Endothelial cell of umbilical vein (primary cell): ENCODE measurements around the gene CELF2. TPM values are rescaled to one million over a fixed set of nuclear protein-coding genes. Genes with fewer than 3 reads are reported as not detected.
A peak's percentile ranks its signal among the peaks of the same experiment; 100 is the strongest.

ENCODE experiments used
- BruUV-seq: library from RNA; stranded (reverse); fragments of 400-500 nt; replicated peaks from 2 replicates; lab custom pipeline; 2021; lab: Mats Ljungman, UMichigan
- CTCF ChIA-PET: fragments of 300-600, 350-600 bp; sonication (Branson Sonifier 250); formaldehyde crosslinking; loops from one replicate; lab custom pipeline; 2021; ENCODE audit warnings: antibody characterized with exemption, inconsistent platforms; lab: Charles Lee
- POLR2A ChIA-PET: fragments of 300-600, 350-600 bp; sonication (Branson Sonifier 250); formaldehyde crosslinking; loops from one replicate; lab custom pipeline; 2021; ENCODE audit warnings: antibody characterized with exemption, inconsistent platforms; lab: Charles Lee
- DNase-seq: peaks from one replicate; pipeline ENCODE4 v3.0.0-alpha.2; 2011; ENCODE audit warnings: low read depth, low spot score
- FAIRE-seq: peaks from 2 replicates; lab custom pipeline; 2011; peaks lifted over from hg19 to GRCh38; lab: Jason Lieb, UNC
- H2AFZ ChIP-seq: 2 replicates; pipeline ENCODE4 v1.6.0; 2012; ENCODE audit warnings: low read depth, low read length, control low read depth, inconsistent platforms
- H3K27ac ChIP-seq: 2 replicates; pipeline ENCODE4 v1.5.1; 2011; ENCODE audit warnings: low read depth, mild to moderate bottlenecking, control low read depth, low read length, moderate library complexity; ENCODE audit not compliant: insufficient read depth
- H3K27me3 ChIP-seq, 2 experiments: 2 replicates each; pipeline versions ENCODE4 v1.6.0 to v1.6.1; 2011; ENCODE audit warnings: low read length in 2 of 2, mixed read lengths in 1 of 2; ENCODE audit not compliant: control insufficient read depth in 2 of 2, insufficient read depth in 2 of 2
- H3K36me3 ChIP-seq, 2 experiments: 2 replicates in 1 of 2; 3 replicates in 1 of 2; pipeline ENCODE4 v1.5.1; 2011; ENCODE audit warnings: low read length in 2 of 2, mild to moderate bottlenecking in 1 of 2, moderate library complexity in 1 of 2; ENCODE audit not compliant: control insufficient read depth in 2 of 2, insufficient read depth in 2 of 2; ENCODE audit errors: extremely low read depth in 1 of 2
- H3K4me1 ChIP-seq: 3 replicates; pipeline ENCODE4 v1.5.1; 2011; ENCODE audit warnings: mild to moderate bottlenecking, low read length; ENCODE audit not compliant: control insufficient read depth, insufficient read depth; ENCODE audit errors: extremely low read depth
- H3K4me2 ChIP-seq: 2 replicates; pipeline ENCODE4 v1.6.1; 2011; ENCODE audit warnings: low read length, control low read depth, mixed read lengths; ENCODE audit not compliant: insufficient read depth
- H3K4me3 ChIP-seq, 3 experiments: fragments of 200-600 bp in 1 of 3; sonication (generic), shearing (Covaris generic) in 1 of 3; replicated peaks in 1 of 3; 2 replicates each; pipeline ENCODE4 v1.5.1; 2011 to 2016; ENCODE audit warnings: control low read depth in 3 of 3, low read length in 3 of 3, mild to moderate bottlenecking in 2 of 3, inconsistent platforms in 1 of 3, low read depth in 1 of 3, moderate library complexity in 1 of 3; ENCODE audit not compliant: insufficient read depth in 1 of 3
- H3K79me2 ChIP-seq: 2 replicates; pipeline ENCODE4 v1.6.0; 2012; ENCODE audit warnings: low read length, inconsistent platforms; ENCODE audit not compliant: control insufficient read depth, insufficient read depth
- H3K9ac ChIP-seq: replicated peaks from 2 replicates; pipeline ENCODE3; 2011; ENCODE audit warnings: low read length, control low read depth; ENCODE audit not compliant: insufficient read depth; ENCODE audit errors: extremely low read depth
- H3K9me1 ChIP-seq: replicated peaks from 3 replicates; pipeline ENCODE4 v1.6.0; 2011; ENCODE audit warnings: mild to moderate bottlenecking, low read length; ENCODE audit not compliant: control insufficient read depth, insufficient read depth; ENCODE audit errors: extremely low read depth
- H3K9me3 ChIP-seq: replicated peaks from 2 replicates; pipeline ENCODE4 v1.5.1; 2012; ENCODE audit warnings: low read length, inconsistent platforms; ENCODE audit not compliant: control insufficient read depth, insufficient read depth
- H4K20me1 ChIP-seq: replicated peaks from 2 replicates; pipeline ENCODE3; 2011; ENCODE audit warnings: mild to moderate bottlenecking, low read length; ENCODE audit not compliant: control insufficient read depth, insufficient read depth; ENCODE audit errors: extremely low read depth
- CTCF ChIP-seq, 2 donors: IDR thresholded peaks; 1 replicate in 1 of 2; 2 replicates in 1 of 2; pipeline ENCODE4 v1.5.1; 2011; ENCODE audit warnings: low read length in 2 of 2, mild to moderate bottlenecking in 2 of 2, moderate library complexity in 2 of 2, control low read depth in 1 of 2, inconsistent platforms in 1 of 2, low read depth in 1 of 2; ENCODE audit not compliant: insufficient read depth in 1 of 2; ENCODE audit errors: extremely low read depth in 1 of 2
- EZH2 ChIP-seq: IDR thresholded peaks from 2 replicates; pipeline ENCODE4 v1.6.1; 2012; ENCODE audit warnings: borderline replicate concordance, low read depth, mild to moderate bottlenecking, moderate library complexity, low read length, inconsistent platforms; ENCODE audit not compliant: severe bottlenecking
- FOS ChIP-seq: IDR thresholded peaks from 2 replicates; pipeline ENCODE4 v1.6.1; 2011; ENCODE audit warnings: mild to moderate bottlenecking, low read length, moderate library complexity, borderline replicate concordance; ENCODE audit not compliant: insufficient read depth
- GATA2 ChIP-seq: IDR thresholded peaks from 2 replicates; pipeline ENCODE4 v1.7.0; 2011; ENCODE audit warnings: low read depth, mild to moderate bottlenecking, moderate library complexity, mixed read lengths, low read length; ENCODE audit not compliant: insufficient read length, insufficient read depth
- JUN ChIP-seq: IDR thresholded peaks from 2 replicates; pipeline ENCODE4 v1.6.1; 2011; ENCODE audit warnings: borderline replicate concordance, low read depth; ENCODE audit not compliant: insufficient read length, insufficient read depth
- MAX ChIP-seq: IDR thresholded peaks from 2 replicates; pipeline ENCODE4 v1.6.1; 2011; ENCODE audit not compliant: insufficient read depth, insufficient read length
- MYC ChIP-seq: IDR thresholded peaks from one replicate; pipeline ENCODE4 v1.6.1; 2011; ENCODE audit warnings: mild to moderate bottlenecking, low read depth, low read length
- POLR2A ChIP-seq: IDR thresholded peaks from 2 replicates; pipeline ENCODE4 v1.6.1; 2012; ENCODE audit warnings: low read depth, mild to moderate bottlenecking, control low read depth, low read length
- POLR2AphosphoS5 ChIP-seq: IDR thresholded peaks from 2 replicates; pipeline ENCODE4 v1.6.1; 2012; ENCODE audit warnings: low read depth, mild to moderate bottlenecking, control low read depth, low read length, moderate library complexity; ENCODE audit not compliant: insufficient read depth
- dilution Hi-C: fragments of 300-500 bp; cut with MboI; formaldehyde crosslinking; loops from one replicate; pipeline ENCODE4 v1.15.0; 2019; ENCODE audit warnings: low sequenced_read_pairs; ENCODE audit not compliant: extremely low pct_ligation_motif_present
- intact Hi-C: fragments of 100-400 bp; cut with micrococcal nuclease; formaldehyde crosslinking; loops from one replicate; pipeline ENCODE4 v1.10.0; 2022
- polyA plus RNA-seq, 4 experiments: library from polyadenylated mRNA; depleted of rRNA in 3 of 4; stranded (reverse) in 3 of 4; unstranded in 1 of 4; fragments of >200 nt; gene quantifications; 2 replicates each; pipeline versions ENCODE4 v1.2.1 to v1.2.3, GENCODE V29; 2011 to 2012; ENCODE audit warnings: missing spikeins in 1 of 4
- total RNA-seq: library from RNA; stranded (reverse); gene quantifications from 2 replicates; pipeline ENCODE4 v1.2.3, GENCODE V29; 2021

The CELF2 gene
- total and polyA plus RNA-seq, 2 donors (not counting 3 experiments of a cell fraction or from before 2014, with no cell fraction given), result 21.6 to 42.6 TPM

GRCh38 chr10:11205030-11205772, 187.5 kb downstream of the CELF2 start:
- Histone ChIP-seq H3K9me3 (no peaks in the 10 kb centered on the region), H3K9me1 (no peaks in the 10 kb centered on the region), H3K79me2 (no peaks in the 10 kb centered on the region), H3K27ac (no peak overlapping the region), H3K4me3 (no peak overlapping the region), H2AFZ (no peak overlapping the region), H3K4me2 (no peak overlapping the region), H3K4me1 (peaks cover 14% of the 10 kb centered on the region), H3K36me3 (no peaks in the 10 kb centered on the region), H3K27me3 (no peaks in the 10 kb centered on the region), H3K9ac (no peak overlapping the region), H4K20me1 (no peaks in the 10 kb centered on the region)
- peak; percentile 33 for DNase-seq
- FAIRE-seq, result peak; percentile 26
- intact Hi-C loops, result no loop called here
- BruUV-seq, result no TSS peak
- ChIA-PET POLR2A (no interaction called here), CTCF (interaction anchor here (1.8 kb wide), 1 partner anchor 12 kb away, joined by 5 read pairs; no protein-coding TSS in a partner anchor)
- dilution Hi-C loops, result no loop called here
- TF ChIP-seq EZH2, result no peak
- TF ChIP-seq POLR2A, result no peak
- TF ChIP-seq GATA2, result peak; percentile 53
- peak; percentile 34 for TF ChIP-seq JUN
- peak; percentile 19 for TF ChIP-seq FOS

- no peak overlapping the region for H2AFZ ChIP-seq
- no peak for TF ChIP-seq POLR2AphosphoS5
- no peak for TF ChIP-seq GATA2
- TF ChIP-seq POLR2A, result no peak
- no peak for TF ChIP-seq JUN
- TF ChIP-seq MYC, result no peak
- TF ChIP-seq CTCF (IDR thresholded peaks at IDR 0.05; ENCODE audit: extremely low read depth in 1 of 2, insufficient read depth in 1 of 2, low read depth in 1 of 2, low read length in 2 of 2), result no peak
- no peak for TF ChIP-seq MAX
- TF ChIP-seq EZH2, result no peak
- TF ChIP-seq FOS, result no peak
- H3K27ac ChIP-seq, result no peak overlapping the region
- no peaks in the 10 kb centered on the region for H3K79me2 ChIP-seq
- H3K4me3 ChIP-seq, result no peak overlapping the region
- dilution Hi-C loops, result no loop called here
- no peak overlapping the region for H3K9ac ChIP-seq
- no peaks in the 10 kb centered on the region for H3K36me3 ChIP-seq
- H3K4me2 ChIP-seq, result no peak overlapping the region
- H4K20me1 ChIP-seq, result no peaks in the 10 kb centered on the region
- intact Hi-C loops, result no loop called here
- CTCF ChIA-PET, result no interaction called here
- no peaks in the 10 kb centered on the region for H3K9me3 ChIP-seq
- peaks cover 28% of the 10 kb centered on the region for H3K4me1 ChIP-seq
- H3K9me1 ChIP-seq, result no peaks in the 10 kb centered on the region
- DNase-seq, result no peak
- no peaks in the 10 kb centered on the region for H3K27me3 ChIP-seq
- FAIRE-seq, result no peak
- POLR2A ChIA-PET, result no interaction called here
- no TSS peak for BruUV-seq
These were observed 189.2 kb downstream of the CELF2 start for GRCh38 chr10:11206676-11207559.
